ENCODE data around the gene PTF1A.

Gene PTF1A

GRCh38 chr10:23192712-23193434 lies 761 bp downstream of the PTF1A start (continued):
- TF ChIP-seq PRDM6 (tag by site-specific recombination; IDR thresholded peaks at IDR 0.05) (no peak), ZNF423 (tag by site-specific recombination; IDR thresholded peaks at IDR 0.05) (no peak), ZNF707 (tag by site-specific recombination; IDR thresholded peaks at IDR 0.05) (no peak), ZNF48 (tag by site-specific recombination; IDR thresholded peaks at IDR 0.05) (no peak), ZNF530 (tag by site-specific recombination; IDR thresholded peaks at IDR 0.05; ENCODE audit: low read depth) (no peak), ZNF155 (tag by site-specific recombination; IDR thresholded peaks at IDR 0.05) (no peak), ZNF354C (tag by site-specific recombination; IDR thresholded peaks at IDR 0.05; ENCODE audit: borderline replicate concordance, low read depth) (no peak), ZNF23 (tag by site-specific recombination; IDR thresholded peaks at IDR 0.05; ENCODE audit: borderline replicate concordance) (no peak), ZBTB49 (tag by site-specific recombination; IDR thresholded peaks at IDR 0.05; ENCODE audit: low read depth) (no peak)

GRCh38 chr10:23193435-23194074 lies 1.4 kb downstream of the PTF1A start:
- ChIA-PET POLR2A (interaction anchor here (0.7 kb wide), 1 partner anchor 876 kb away, joined by 3 read pairs; no protein-coding TSS in a partner anchor), CTCF (no interaction called here)
- H3K9me3 ChIP-seq (ENCODE audit: control insufficient read depth, insufficient read depth, low read depth, low read length): no peaks in the 10 kb centered on the region

GRCh38 chr10:23194471-23194965 lies 2.4 kb downstream of the PTF1A start:
- TF ChIP-seq ZNF645 (tag by site-specific recombination; IDR thresholded peaks at IDR 0.05) (no peak), ZNF704 (tag by site-specific recombination; IDR thresholded peaks at IDR 0.05) (no peak), TCF7L2 (IDR thresholded peaks at IDR 0.05; ENCODE audit: borderline replicate concordance, low read depth, low read length) (no peak), ZNF785 (tag by site-specific recombination; IDR thresholded peaks at IDR 0.05) (no peak), SETDB1 (IDR thresholded peaks at IDR 0.05; ENCODE audit: insufficient read length, low read length) (no peak), MYNN (tag by site-specific recombination; IDR thresholded peaks at IDR 0.05; ENCODE audit: borderline replicate concordance) (no peak)
- no peak overlapping the region for H3K27ac ChIP-seq (ENCODE audit: extremely low read depth, low read depth, low read length)
- H3K4me1 ChIP-seq (ENCODE audit: control insufficient read depth, insufficient read depth, low read length): no peaks in the 10 kb centered on the region; the same call in 1 of the 2 replicates
- H3K4me3 ChIP-seq (ENCODE audit: low read depth, low read length): no peak overlapping the region
- H3K36me3 ChIP-seq (ENCODE audit: control insufficient read depth in 2 of 2, insufficient read depth in 1 of 2, low read length in 2 of 2): no peaks in the 10 kb centered on the region
- H3K9me3 ChIP-seq (ENCODE audit: control insufficient read depth, insufficient read depth, low read depth, low read length): no peaks in the 10 kb centered on the region
- ChIA-PET CTCF (no interaction called here), POLR2A (no interaction called here)

More at GRCh38 chr10:23193435-23194074, 1.4 kb downstream of the PTF1A start:
- TF ChIP-seq ZBTB10 (tag by site-specific recombination; IDR thresholded peaks at IDR 0.05) (no peak), ZNF335 (tag by site-specific recombination; conservative IDR thresholded peaks at IDR 0.05) (peak; percentile 61)
- Histone ChIP-seq H3K36me3 (ENCODE audit: control insufficient read depth in 2 of 2, insufficient read depth in 1 of 2, low read length in 2 of 2) (no peaks in the 10 kb centered on the region), H3K4me1 (ENCODE audit: control insufficient read depth, insufficient read depth, low read length) (no peaks in the 10 kb centered on the region), H3K27ac (ENCODE audit: extremely low read depth, low read depth, low read length) (no peak overlapping the region), H3K4me3 (ENCODE audit: low read depth, low read length) (no peak overlapping the region)

All from HEK293 (cell line).